Kidney (tissue), 14 donors: ENCODE data around the gene TNIP2. TPM values are rescaled to one million over a fixed set of nuclear protein-coding genes. Genes with fewer than 3 reads are reported as not detected.

Experiments
- DNase-seq, 5 donors: peaks; one replicate each; pipeline ENCODE4 v3.0.0-alpha.2; 2013 to 2020
- FAIRE-seq: peaks from 2 replicates; lab custom pipeline; 2012; peaks lifted over from hg19 to GRCh38; lab: Jason Lieb, UNC
- H3K27ac ChIP-seq, 2 donors: one replicate each; pipeline ENCODE4 v1.7.0; 2013; ENCODE audit warnings: low read depth in 2 of 2, low read length in 2 of 2, inconsistent platforms in 1 of 2
- H3K27me3 ChIP-seq: one replicate; pipeline ENCODE4 v1.7.1; 2013; ENCODE audit warnings: low read length, inconsistent platforms; ENCODE audit not compliant: control insufficient read depth, insufficient read depth
- H3K36me3 ChIP-seq, 3 donors: one replicate each; pipeline versions ENCODE4 v1.7.0 to v1.7.1; 2013; ENCODE audit warnings: low read length in 3 of 3, control low read depth in 1 of 3, inconsistent platforms in 1 of 3; ENCODE audit not compliant: insufficient read depth in 3 of 3, control insufficient read depth in 2 of 3
- H3K4me1 ChIP-seq, 3 donors: one replicate each; pipeline versions ENCODE4 v1.7.0 to v1.7.1; 2013; ENCODE audit warnings: low read length in 3 of 3, inconsistent platforms in 1 of 3, low read depth in 1 of 3; ENCODE audit not compliant: control insufficient read depth in 2 of 3, insufficient read depth in 2 of 3
- H3K4me3 ChIP-seq, 3 donors: one replicate each; pipeline versions ENCODE4 v1.7.0 to v1.8.1; 2013; ENCODE audit warnings: low read length in 3 of 3, control low read depth in 1 of 3, inconsistent platforms in 1 of 3
- H3K9ac ChIP-seq, 3 donors: one replicate each; pipeline versions ENCODE4 v1.7.0 to v1.7.1; 2013; ENCODE audit warnings: low read length in 3 of 3, control low read depth in 1 of 3, inconsistent platforms in 1 of 3
- H3K9me3 ChIP-seq, 3 donors: one replicate each; pipeline versions ENCODE4 v1.7.0 to v1.7.1; 2013; ENCODE audit warnings: low read length in 3 of 3, control low read depth in 1 of 3, inconsistent platforms in 1 of 3; ENCODE audit not compliant: control insufficient read depth in 2 of 3, insufficient read depth in 1 of 3
- intact Hi-C: fragments of 100-400 bp; cut with DNase I; formaldehyde crosslinking; loops from one replicate; pipeline ENCODE4 v1.11.1; 2022
- polyA plus RNA-seq: library from polyadenylated mRNA; stranded (reverse); fragments of 350-450 nt; fragmentation: Illumina TruSeq; extraction: RNeasy Lipid Tissue Mini Kit (QIAGEN cat#74804); gene quantifications from one replicate; pipeline ENCODE4 v1.2.3, GENCODE V29; 2014; ENCODE audit warnings: low read depth, low replicate concordance; ENCODE audit not compliant: insufficient read depth
- total RNA-seq: library from RNA; stranded (reverse); fragmentation: NEBNext Ultra II Directional; extraction: Animal tissue kit (Norgen Biotek cat#: 25700); gene quantifications from one replicate; pipeline ENCODE4 v1.2.1, GENCODE V29; 2021
- TF ChIP-seq, protein P1 (sequence below): IDR thresholded peaks from 3 replicates; pipeline ENCODE4 v1.5.1; 2012; ENCODE audit warnings: mild to moderate bottlenecking, moderate library complexity, borderline replicate concordance; ENCODE audit not compliant: insufficient read depth; ENCODE audit errors: extremely low read depth
- donor health status: control.
- donor health status: control.
- donor health status: control.
- donor health status: control.
- donor health status: control.
- donor health status: DM: yes; HTN: yes; CAD: no.
- donor health status: Normal renal cell carcinoma (clear cell type).

The TNIP2 gene
- total and polyA plus RNA-seq, 2 donors from 2014 or later, result 43.1 to 44.4 TPM

DNA sequence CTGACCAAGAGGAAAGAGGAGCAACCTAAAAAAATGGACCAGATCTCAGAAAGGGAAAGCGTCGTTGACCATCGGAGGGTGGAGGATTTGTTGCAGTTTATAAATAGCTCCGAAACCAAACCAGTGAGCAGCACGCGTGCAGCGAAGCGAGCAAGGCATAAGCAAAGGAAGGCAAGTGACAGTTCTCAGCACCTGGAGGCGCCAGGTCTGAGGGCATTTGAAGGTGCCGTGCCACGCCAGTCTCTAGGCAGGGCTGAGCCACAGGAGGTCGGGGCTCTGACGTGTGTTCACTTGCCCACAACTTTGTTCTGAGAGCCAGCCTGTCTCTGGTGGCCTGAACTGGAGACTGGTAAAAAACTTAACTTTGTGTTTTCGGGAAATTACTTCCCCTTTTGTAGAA, 59.7 kb downstream of the TNIP2 start:
- TF ChIP-seq, protein P1, sequence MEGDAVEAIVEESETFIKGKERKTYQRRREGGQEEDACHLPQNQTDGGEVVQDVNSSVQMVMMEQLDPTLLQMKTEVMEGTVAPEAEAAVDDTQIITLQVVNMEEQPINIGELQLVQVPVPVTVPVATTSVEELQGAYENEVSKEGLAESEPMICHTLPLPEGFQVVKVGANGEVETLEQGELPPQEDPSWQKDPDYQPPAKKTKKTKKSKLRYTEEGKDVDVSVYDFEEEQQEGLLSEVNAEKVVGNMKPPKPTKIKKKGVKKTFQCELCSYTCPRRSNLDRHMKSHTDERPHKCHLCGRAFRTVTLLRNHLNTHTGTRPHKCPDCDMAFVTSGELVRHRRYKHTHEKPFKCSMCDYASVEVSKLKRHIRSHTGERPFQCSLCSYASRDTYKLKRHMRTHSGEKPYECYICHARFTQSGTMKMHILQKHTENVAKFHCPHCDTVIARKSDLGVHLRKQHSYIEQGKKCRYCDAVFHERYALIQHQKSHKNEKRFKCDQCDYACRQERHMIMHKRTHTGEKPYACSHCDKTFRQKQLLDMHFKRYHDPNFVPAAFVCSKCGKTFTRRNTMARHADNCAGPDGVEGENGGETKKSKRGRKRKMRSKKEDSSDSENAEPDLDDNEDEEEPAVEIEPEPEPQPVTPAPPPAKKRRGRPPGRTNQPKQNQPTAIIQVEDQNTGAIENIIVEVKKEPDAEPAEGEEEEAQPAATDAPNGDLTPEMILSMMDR, result no peak
- Histone ChIP-seq H3K36me3 (peaks cover 10 to 64% (median 40%) of the 10 kb centered on the region in 3 donors), H3K4me3 (no peak overlapping the region), H3K9me3 (no peaks in the 10 kb centered on the region), H3K4me1 (no peaks in the 10 kb centered on the region), H3K27ac (no peak overlapping the region), H3K27me3 (no peaks in the 10 kb centered on the region), H3K9ac (no peak overlapping the region)
- FAIRE-seq (no peak), DNase-seq (peak in 3 of 5 donors; percentile 23 to 50 (median 32))
- intact Hi-C loops, result no loop called here

GRCh38 chr4:2695346-2696060, 60.6 kb downstream of the TNIP2 start:
- DNase-seq, result peak in 1 of 5 donors; percentile 20
- intact Hi-C loops, result no loop called here
- H3K9me3 ChIP-seq, result no peaks in the 10 kb centered on the region
- H3K4me3 ChIP-seq, result no peak overlapping the region
- H3K4me1 ChIP-seq, result no peaks in the 10 kb centered on the region
- H3K27ac ChIP-seq, result no peak overlapping the region
- FAIRE-seq, result no peak
- TF ChIP-seq, protein P1, result no peak
- no peaks in the 10 kb centered on the region for H3K27me3 ChIP-seq
- peaks cover 13 to 67% (median 39%) of the 10 kb centered on the region in 3 donors for H3K36me3 ChIP-seq
- no peak overlapping the region for H3K9ac ChIP-seq

- H3K4me3 ChIP-seq, result no peak overlapping the region
- intact Hi-C loops, result no loop called here
- H3K36me3 ChIP-seq, result peaks cover 11 to 67% (median 35%) of the 10 kb centered on the region in 3 donors
- TF ChIP-seq, protein P1, result no peak
- FAIRE-seq (no peak), DNase-seq (no peak)
- no peaks in the 10 kb centered on the region for H3K9me3 ChIP-seq
- no peak overlapping the region for H3K27ac ChIP-seq
- H3K27me3 ChIP-seq, result no peaks in the 10 kb centered on the region
- no peaks in the 10 kb centered on the region for H3K4me1 ChIP-seq
- H3K9ac ChIP-seq, result no peak overlapping the region
Observed at GRCh38 chr4:2694691-2695090, 61.4 kb downstream of the TNIP2 start.
